GM19238 (cell line): ENCODE results near the gene SH3RF3.

Experiments
- DNase-seq: peaks from one replicate; pipeline ENCODE4 v3.0.0; 2011; ENCODE audit warnings: low spot score; ENCODE audit not compliant: insufficient read length

SH3RF3 gene

DNA sequence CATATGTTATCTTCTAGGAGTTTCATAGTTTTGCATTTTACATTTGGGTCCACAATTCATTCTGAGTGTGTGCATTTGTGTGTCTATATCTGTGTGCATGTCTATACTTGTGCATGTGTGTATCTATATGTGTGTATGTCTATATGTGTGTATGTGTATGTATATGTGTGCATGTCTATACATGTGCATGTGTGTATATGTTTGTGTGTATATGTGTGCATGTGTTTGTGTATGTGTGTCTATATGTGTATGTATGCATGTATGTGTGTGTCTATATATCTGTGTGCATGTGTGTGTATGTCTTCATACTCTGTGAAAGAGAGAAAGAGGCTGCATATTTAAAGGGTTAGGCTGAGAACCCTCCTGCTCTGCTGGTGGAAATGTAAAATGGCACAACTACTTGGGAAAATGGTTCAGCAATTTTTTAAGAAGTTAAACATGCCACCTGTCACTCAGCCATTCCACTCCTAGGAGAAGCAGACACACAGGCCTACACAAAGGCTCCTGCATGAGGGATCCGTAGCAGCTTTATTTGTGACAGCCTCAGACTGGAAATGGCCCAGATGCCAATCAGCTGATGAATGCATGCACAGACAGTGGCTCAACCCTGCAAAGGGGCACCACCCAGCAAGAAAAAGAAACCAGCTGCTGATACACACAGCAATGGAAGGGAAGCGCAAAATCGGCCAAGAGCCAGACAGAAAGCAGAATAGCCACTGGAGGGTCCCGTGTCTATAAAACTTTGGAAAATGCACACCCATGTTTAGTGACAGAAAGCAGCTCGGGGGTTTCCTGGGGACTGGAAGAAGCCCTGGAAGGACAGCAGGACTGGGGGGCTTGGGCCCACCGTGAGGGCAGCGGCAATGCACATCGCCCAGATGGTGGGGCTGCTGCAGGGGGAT is 337.9 kb downstream of the SH3RF3 start:
- DNase-seq = no peak

DNA sequence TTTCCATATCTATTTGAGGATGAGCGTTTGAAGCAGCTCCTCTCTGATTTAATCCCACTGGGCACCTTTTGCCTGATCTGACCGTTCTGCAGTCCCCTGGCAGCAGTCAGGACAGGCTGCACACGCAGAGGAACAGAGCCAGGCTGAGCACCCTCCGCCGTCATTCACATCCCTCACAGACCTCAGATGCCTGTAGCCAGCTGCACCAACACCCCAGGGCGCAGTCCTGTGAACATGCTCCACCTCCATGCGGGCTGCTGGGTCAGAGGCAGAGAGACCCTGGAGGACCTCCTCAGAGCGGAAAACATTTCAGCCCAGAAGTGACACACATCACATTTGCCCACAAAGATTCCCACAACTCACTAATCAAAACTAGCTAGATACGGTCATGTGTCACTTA is 338.7 kb downstream of the SH3RF3 start:
- no peak for DNase-seq

DNA sequence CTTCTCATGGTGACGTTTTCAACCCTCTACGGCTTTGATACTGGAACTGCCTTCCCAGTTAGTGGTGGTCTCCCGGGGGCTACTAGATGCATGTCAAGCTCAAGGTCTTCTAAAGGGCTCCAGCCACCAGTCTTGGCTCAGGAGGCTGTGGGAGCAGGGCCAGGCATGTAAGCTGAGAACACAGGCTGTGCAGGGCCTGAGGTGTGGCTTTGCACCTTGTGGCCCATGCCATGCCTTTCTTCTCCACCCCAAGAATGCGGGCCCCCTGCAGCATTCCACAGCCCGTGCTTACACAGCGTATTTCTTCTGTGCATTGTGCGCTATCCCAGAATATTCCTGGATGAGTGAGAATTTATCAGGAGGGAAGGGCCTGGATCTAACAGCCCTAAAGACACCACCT is 339.9 kb downstream of the SH3RF3 start:
- no peak for DNase-seq

DNA sequence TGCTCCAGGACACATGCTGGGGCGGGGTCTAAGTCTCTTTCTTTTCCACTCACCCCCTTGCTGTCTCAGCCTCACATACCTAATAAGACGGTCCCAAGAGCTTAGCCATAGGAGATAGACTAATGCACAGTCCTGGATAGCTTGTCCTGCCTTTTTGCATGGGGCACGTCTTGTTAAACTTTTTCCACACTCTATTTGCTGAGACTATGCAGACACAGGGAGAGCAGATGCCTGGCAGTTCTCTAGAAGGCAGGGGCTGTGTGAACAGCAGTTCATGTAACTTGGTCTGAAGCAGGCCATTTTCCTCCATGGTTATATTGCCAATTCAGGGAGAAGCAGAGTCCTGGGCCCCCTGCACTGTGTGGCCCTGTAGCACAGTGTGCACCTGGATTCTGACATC is 342.7 kb downstream of the SH3RF3 start:
- DNase-seq = no peak

DNA sequence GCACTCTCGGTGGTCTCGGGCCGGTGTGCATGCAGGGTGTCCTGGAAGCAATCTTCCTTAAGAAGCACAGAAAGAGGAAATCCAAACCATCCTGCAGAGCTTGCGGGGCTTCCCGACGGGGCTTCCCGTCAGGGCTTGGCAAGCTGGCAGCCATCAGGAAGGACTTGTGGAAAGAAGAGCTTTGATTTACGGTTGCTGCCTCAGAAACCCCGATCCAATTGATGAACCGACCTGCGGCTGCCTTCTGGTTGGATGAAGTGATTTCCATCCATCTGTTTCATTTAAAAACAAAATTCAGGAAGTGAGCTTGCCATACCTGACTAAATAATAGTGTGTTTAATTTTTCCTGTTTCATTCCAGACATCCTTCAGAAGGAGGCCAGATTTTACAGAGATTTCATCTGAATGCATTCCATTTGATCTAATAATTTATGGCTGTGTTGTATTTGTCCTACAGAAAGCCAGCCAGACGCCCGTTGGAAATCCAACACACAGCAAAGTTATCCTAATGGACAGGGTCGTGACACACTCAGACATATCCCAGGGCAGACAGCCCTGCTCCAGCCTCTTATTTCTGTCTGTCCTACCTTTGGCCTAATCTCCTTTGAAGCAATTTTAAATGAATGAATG is 343.4 kb downstream of the SH3RF3 start:
- no peak for DNase-seq

DNA sequence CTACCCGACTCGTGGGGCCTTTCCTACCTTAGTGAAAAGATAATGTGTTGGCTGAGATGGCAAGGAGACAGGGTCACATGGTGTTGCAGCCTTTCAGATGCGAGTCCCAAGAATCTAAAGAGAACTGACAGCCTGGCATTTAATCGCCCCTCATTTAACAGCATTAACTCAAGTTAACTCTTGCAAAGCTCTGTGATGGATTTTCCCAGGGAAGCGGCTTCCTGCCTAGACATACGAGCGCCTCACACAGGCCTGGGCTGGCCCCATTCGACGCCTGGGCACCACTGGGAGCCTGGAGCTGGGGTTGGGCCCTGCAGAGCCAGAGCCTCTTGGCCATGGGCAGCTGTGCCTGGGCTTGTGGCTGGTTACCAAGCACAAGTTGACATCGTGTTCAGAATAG is 344.0 kb downstream of the SH3RF3 start:
- no peak for DNase-seq

DNA sequence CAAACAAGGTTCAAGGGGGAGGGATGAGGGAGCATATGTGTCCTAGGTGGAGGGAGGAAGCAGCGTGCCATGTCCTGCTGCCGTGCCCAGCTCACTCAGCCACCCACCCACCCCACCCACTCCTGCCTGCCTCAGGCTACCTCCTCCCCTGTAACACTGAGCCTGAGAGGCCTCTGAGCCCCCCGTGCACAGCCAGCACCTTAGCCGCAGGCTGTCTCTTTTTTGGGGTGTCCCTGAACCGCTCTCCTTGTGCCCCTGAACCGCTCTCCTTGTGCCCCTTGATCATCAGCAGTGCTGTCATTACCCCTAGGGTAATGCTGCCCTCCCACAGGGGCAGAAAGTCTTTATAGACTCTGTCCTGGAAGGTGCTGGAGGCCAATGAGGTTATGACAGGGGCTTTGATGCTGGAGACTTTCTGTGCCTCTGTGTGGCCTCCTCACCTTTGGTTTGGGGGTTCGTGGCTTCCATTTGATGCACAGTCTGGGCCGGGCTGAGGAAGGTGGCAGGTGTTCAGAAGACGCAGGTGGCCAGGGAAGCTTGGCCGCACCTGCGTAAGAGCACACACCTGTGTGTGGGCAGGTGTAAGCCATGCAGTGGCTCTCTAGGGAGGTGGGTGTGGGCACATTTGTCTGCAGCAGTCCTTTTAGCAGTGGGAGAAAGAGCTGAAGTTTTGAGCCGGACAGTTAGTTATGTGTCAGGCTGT is 344.8 kb downstream of the SH3RF3 start:
- DNase-seq = no peak

DNA sequence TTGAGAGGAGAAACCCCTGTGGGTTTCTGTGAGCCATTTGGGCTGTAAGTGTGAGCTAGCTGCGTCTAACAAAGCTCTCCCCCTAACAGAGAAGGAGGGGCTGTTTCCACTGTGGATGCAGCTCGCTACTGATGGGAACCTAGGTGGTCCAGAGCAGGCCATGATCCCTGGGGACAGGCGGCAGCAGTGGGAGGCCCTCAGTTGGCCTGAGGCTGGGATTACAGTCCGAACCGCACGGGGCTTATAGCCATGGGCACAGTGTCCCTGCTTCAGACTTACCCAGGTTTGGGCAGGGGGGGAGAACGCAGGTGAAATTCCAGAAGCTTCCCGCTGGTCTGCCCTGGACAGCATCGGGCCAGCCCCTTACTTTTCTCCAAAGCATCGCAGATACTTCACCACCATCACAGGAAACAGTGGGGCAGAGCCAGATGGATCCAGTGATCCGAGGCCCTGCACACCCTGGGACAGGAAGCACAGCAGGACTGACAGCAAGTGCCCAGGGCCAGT is 345.4 kb downstream of the SH3RF3 start:
- DNase-seq = no peak

DNA sequence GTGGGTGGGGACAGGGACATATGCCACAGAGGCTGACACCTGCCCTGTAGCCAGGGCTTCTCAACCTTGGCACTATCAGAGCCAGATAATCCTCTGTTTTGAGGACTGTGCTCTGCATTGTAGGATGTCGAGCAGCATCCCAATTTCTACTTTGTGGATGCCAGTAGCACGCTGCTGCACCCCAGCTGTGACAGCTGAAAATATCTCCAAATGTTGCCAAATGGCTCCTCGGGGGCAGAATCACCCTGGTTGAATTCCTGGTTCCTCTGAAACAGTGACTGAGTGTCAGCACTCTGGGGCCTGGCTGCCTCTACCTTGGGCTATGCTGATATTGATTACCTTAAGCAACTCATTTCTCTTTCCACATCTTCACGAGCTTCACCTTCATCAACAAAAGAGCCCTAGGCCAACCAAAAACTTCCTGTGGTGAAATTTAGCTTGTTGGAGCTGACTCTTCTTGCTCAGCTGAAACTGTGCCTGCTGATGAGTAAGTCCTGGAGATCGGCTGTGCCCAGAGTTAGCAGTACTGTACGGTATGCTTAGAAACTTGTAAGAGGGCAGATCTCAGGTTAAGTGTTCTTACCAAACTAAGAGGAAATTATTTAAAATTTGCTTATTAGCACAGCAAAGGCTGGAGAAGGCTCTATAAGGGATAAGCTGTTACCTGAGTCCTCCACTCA is 346.7 kb downstream of the SH3RF3 start:
- no peak for DNase-seq

DNA sequence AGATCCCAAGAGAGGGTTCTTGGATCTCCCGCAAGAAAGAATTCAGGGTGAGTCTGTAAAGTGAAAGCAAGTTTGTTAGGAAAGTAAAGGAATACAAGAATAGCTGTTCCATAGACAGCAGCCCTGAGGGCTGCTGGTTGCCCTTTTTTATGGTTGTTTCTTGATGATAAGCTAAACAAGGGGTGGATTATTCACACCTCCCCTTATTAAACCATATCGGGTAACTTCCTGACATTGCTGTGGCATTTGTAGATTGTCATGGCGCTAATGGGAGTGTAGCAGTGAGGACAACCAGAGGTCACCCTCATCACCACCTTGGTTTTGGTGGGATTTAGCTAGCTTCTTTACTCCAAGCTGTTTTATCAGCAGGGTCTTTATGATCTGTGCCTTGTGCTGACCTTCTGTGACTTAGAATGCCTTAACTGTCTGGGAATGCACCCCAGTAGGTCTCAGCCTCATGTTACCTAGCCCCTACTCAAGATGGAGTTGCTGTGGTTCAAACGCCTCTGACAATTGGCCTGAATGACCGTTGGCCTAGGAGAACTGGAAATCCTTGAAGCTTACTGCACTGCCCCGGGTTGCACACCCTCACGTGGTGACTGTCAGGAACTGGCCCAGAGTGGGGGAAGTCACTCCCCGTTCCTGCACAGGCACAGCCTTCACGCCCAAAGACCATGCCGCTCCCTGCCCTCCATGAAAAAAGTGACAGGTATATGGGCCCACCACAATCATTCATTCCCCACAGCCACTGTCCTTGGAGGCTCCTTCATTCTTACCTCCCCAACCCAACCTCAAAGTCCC is 347.8 kb downstream of the SH3RF3 start:
- no peak for DNase-seq

DNA sequence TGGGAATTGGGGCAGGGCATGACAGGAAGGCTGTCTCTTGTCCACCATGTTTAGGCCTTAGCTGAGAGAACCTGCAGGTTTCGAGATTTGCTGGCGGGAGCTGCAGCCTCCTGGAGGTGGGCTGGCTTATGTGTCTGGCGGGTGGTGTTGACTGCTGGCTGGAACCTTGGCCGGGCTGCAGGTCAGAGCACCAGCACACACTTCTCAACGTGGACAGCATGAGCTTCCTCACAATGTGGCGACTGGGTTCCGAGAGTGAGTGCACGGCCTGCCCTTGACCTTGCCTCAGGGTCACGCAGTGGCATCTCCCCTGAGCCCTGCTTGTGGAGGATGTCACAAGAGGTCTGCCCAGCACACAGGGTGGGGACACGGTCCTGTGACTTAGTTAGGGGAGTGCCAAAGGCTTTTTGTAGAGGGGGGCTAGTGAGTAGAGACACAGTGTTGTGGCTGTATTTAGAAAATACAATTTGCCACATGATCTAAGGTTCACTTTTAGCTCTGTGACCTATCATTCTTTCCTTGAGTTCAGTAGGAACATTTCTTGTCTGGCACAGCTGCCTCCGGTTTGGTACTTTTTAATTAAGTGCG is 350.0 kb downstream of the SH3RF3 start:
- no peak for DNase-seq

DNA sequence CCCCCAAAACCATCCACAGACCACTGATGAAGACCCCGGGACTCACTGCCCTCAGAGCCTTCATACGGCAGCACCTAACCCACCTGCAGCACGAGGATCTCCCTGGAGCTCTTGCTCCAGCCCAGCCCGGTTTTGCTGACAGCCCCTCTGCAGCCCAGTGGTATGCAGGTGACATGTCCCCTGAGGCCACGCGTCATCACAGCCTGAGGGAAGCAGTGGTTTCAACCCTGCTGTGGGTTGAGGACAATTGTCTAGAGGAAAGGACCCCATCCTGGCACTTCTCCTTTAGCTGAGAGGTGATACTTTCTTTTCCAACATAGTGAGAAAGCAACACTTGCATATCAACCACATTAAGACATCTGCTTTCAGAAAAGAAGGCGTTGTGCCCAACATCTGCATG is 350.8 kb downstream of the SH3RF3 start:
- DNase-seq = no peak

DNA sequence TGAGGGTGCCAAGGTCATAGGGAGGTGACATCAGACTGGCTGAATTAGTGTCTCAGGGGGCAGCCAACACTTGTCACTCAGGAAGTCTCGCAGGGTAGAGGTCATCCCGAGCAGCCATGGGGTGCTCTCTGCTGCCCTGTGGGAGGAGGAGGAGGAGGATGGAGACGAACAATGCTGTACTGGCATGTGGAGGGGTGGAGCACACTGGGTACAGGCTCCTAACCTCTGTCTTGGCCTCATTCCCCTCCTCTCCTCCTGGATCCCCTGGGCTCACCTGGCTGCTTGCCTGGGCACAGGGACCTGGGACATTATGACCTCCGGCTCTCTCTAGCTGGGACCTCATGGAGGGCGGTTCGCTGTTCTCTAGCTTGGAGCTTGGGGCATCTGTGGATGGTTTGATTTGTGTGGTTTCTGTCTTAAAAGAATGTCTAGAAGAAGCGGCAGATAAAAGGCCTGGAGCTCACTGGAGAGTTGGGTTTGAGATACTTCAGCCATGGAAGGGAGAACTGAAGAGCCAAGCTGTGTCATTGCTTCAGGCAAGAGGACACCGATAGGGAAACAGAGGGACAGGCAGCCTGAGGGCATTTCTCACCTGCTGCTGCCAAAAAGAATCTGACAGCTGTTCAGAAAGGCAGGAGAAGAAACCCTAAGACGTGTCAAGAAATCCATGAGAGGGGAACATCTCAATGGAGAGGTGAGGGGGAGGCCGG is 351.6 kb downstream of the SH3RF3 start:
- DNase-seq = no peak

DNA sequence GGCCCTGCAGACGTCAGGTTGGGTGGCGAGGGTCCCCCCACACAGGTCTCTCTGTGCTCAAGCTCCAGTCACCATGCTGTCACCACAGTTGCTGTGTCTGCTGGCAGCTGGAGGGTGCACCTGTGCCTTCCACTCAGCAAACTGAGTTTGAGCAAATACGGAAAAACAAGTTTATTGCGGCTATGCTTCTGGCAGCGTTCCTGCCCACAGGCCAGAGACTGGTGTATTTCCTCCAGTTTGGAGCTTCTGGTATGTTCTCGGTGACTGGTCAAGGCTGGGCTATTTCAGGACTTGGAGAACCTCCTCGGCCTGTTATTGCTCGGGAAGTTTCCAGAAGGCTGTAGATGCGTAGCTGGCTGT is 352.2 kb downstream of the SH3RF3 start:
- no peak for DNase-seq

DNA sequence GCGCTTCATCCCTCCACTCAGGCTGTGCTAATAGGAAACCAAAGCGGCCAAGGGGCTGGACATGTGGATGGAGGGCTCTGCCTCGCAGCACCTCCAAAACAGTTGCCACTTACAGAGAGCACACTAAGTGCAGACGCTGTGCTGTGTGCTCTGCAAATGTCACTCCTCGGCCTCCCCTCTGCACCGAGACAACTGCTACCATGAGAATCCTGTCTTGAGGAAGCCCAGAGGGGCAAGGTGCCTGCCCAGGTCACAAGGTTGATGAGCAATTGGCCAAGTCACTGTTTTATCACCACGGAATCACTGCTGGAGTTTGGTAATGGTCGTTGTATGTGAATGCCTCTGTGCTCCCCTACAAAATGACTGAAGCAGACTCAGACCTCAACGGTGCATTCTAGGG is 352.6 kb downstream of the SH3RF3 start:
- no peak for DNase-seq

DNA sequence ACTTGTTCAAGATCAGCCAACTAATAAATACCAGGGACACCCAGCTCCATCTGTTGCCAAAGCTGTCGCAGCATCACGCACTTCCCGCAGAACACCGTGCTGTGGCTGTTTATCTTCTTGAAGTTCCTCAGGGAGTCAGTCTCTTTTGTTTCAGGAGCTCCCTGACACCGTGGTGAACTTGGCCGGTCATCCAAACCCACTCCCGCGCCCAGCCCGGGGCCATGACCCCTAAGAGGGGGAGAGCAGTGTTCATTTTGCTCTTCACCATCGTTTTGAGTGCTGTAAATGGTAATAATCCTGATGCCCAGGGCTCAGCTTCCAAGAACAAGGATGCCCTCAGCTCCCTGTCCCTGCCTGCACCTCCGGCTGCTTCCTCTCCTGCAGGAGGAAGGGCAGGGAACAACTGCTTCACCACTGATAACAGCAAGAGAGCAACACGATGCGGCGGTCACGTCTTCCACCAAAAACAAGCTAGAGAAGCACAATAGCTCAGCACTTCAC is 353.4 kb downstream of the SH3RF3 start:
- no peak for DNase-seq

DNA sequence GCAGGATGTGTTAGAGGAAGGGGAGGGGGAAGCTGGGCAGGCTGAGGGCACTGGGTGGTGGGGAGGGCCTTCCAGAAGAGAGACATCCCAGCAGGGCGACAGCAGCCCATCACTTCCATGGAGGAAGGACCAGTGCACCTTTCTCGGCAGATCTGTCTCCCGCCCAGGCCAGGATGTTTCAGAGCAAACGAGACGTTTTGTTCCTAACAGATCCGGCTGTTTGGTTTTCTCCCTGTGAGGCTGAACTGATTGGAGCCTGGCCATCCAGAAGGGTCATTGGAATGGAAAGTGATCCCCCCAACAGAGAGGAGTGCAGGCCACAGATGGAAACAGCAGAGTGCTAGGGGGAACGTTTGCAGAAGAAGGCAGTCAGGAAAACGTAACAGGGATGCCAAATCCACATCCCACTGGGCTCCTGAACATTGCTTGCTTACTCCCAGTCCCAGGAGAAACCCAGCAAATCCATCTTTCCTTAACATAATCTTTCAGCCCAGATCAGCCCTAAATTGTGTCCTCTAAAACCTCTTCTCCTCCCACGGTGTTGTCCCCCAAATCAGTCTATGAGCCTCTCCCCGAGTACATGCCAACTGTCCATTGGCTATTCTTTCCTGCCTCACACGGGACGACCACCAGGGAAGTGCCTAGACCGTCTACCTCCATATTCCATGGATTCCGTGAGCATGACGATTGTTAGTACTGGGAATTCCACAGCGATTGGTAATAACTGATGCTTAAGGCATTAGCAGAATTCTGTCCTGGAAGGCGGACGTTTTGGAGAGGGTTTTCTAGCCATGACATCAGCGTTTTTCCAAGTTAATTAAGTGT is 357.9 kb downstream of the SH3RF3 start:
- no peak for DNase-seq

DNA sequence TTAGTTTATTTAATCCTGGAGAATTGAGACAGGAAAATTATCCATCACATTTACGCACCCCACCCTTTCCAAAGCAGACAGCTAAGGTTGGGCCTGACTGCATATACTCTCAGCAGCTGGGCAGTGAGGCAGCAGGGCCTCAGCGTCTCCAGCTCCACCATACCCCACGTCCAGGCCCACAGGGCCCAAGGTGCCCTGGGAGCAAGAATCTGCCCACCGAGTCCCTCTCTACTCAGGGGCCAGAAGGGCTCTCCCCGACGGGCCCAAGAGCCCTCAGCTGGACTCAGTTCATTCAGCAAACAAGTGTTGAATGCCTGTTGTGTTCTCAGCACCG is 358.5 kb downstream of the SH3RF3 start:
- DNase-seq = no peak
